Measurements from ENCODE around the gene GDAP1L1. TPM values are rescaled to one million over a fixed set of nuclear protein-coding genes. Genes with fewer than 3 reads are reported as not detected.
"Not testable (repeated sequence)": the region's sequence is repeated elsewhere in the genome, so short reads cannot be mapped to it uniquely, and the experiment has no call there.

The GDAP1L1 gene
- polyA plus RNA-seq, 2 of the 4 experiments (the other 2 are of a cell fraction) = 0.06 to 0.13 TPM

- no peak for DNase-seq (ENCODE audit: low read depth in 1 of 2, low spot score in 1 of 2)
- Histone ChIP-seq H3K9me3 (peaks cover 3% of the 10 kb centered on the region; the same call in 1 of the 3 replicates), H3K4me2 (no peak overlapping the region), H3K4me3 (no peak overlapping the region), H3K27ac (no peak overlapping the region), H3K4me1 (no peaks in the 10 kb centered on the region)
- 84% methylated on average over 7 of the region's 7 CpGs for WGBS (ENCODE audit: missing lambda C conversion rate)
- CTCF ChIA-PET = interaction anchor here (1.9 kb wide), 1 partner anchor 74 kb away, joined by 8 read pairs; no protein-coding TSS in a partner anchor
- TF ChIP-seq HDAC2 (IDR thresholded peaks at IDR 0.05) (no peak), HES2 (IDR thresholded peaks at IDR 0.05) (no peak), EHF (CRISPR knock-in tag; IDR thresholded peaks at IDR 0.05) (no peak), ZSCAN20 (CRISPR knock-in tag; IDR thresholded peaks at IDR 0.05) (no peak), PBX3 (IDR thresholded peaks at IDR 0.05) (no peak), SREBF2 (IDR thresholded peaks at IDR 0.05) (no peak), RNF2 (IDR thresholded peaks at IDR 0.05; ENCODE audit: borderline replicate concordance, low read depth) (no peak)
- POLR2A ChIA-PET = no interaction called here
- no peak for ATAC-seq
- FAIRE-seq = no peak
These were observed 44.6 kb downstream of the GDAP1L1 start for GRCh38 chr20:44291754-44292153.

GRCh38 chr20:44296011-44296410 lies 48.9 kb downstream of the GDAP1L1 start:
- FAIRE-seq = no peak
- WGBS (ENCODE audit: missing lambda C conversion rate) = 74% methylated on average over 7 of the region's 7 CpGs
- no peak overlapping the region for H3K4me3 ChIP-seq
- H3K9me3 ChIP-seq = no peaks in the 10 kb centered on the region
- no peak for ATAC-seq
- no peak overlapping the region for H3K27ac ChIP-seq
- TF ChIP-seq SMC3 (IDR thresholded peaks at IDR 0.05) = no peak
- TF ChIP-seq NPAS2 (CRISPR knock-in tag; IDR thresholded peaks at IDR 0.05; ENCODE audit: borderline replicate concordance) = no peak
- no peak for TF ChIP-seq HES2 (IDR thresholded peaks at IDR 0.05)
- no peak for TF ChIP-seq USF2 (IDR thresholded peaks at IDR 0.05)
- no peak for TF ChIP-seq GATA3 (IDR thresholded peaks at IDR 0.05; ENCODE audit: borderline replicate concordance)
- TF ChIP-seq TP53 (CRISPR knock-in tag; IDR thresholded peaks at IDR 0.05) = no peak
- TF ChIP-seq EHF (CRISPR knock-in tag; IDR thresholded peaks at IDR 0.05) = no peak
- TF ChIP-seq JUN (IDR thresholded peaks at IDR 0.05) = no peak
- TF ChIP-seq MAX (IDR thresholded peaks at IDR 0.05) = no peak
- TF ChIP-seq RARB (CRISPR knock-in tag; IDR thresholded peaks at IDR 0.05) = no peak
- no peak for TF ChIP-seq ZSCAN20 (CRISPR knock-in tag; IDR thresholded peaks at IDR 0.05)
- TF ChIP-seq ZNF302 (CRISPR knock-in tag; IDR thresholded peaks at IDR 0.05) = no peak
- TF ChIP-seq CHD2 (IDR thresholded peaks at IDR 0.05; ENCODE audit: low read length, partially characterized antibody) = no peak
- TF ChIP-seq FOXS1 (CRISPR knock-in tag; IDR thresholded peaks at IDR 0.05) = no peak
- no peak for TF ChIP-seq RCOR1 (IDR thresholded peaks at IDR 0.05; ENCODE audit: low read depth, low read length)
- no peak for TF ChIP-seq CBX8 (IDR thresholded peaks at IDR 0.05)
- ChIA-PET CTCF (interaction anchor here (1.4 to 2.0 kb wide), 3 partner anchors 15 to 80 kb away, joined by 3 to 7 read pairs (median 5); partner anchors contain the start of gene FITM2), POLR2A (no interaction called here)
- no peak for DNase-seq (ENCODE audit: low read depth in 1 of 2, low spot score in 1 of 2)
- H3K4me1 ChIP-seq = no peaks in the 10 kb centered on the region
- no peak overlapping the region for H3K4me2 ChIP-seq

GRCh38 chr20:44297721-44298120 lies 50.6 kb downstream of the GDAP1L1 start:
- no peak overlapping the region for H3K27ac ChIP-seq
- CTCF ChIA-PET = interaction anchor here (0.6 kb wide), 1 partner anchor 49 kb away, joined by 3 read pairs; no protein-coding TSS in a partner anchor
- no peaks in the 10 kb centered on the region for H3K9me3 ChIP-seq
- no peak overlapping the region for H3K4me3 ChIP-seq
- no peak for FAIRE-seq
- H3K4me2 ChIP-seq = no peak overlapping the region
- no peak for TF ChIP-seq NFE2L2 (conservative IDR thresholded peaks at IDR 0.05; ENCODE audit: low read length)
- no peak for TF ChIP-seq RFX5 (IDR thresholded peaks at IDR 0.05)
- TF ChIP-seq EHMT2 (IDR thresholded peaks at IDR 0.05; ENCODE audit: low read depth) = no peak
- no peak for DNase-seq (ENCODE audit: low read depth in 1 of 2, low spot score in 1 of 2)
- no peak for ATAC-seq
- peaks cover 11% of the 10 kb centered on the region; the same call in 2 of the 3 replicates for H3K4me1 ChIP-seq
- POLR2A ChIA-PET = no interaction called here
- WGBS (ENCODE audit: missing lambda C conversion rate) = 79% methylated on average over 4 of the region's 4 CpGs

GRCh38 chr20:44299011-44299535 lies 52.0 kb downstream of the GDAP1L1 start:
- POLR2A ChIA-PET; H3K4me3 ChIP-seq; FAIRE-seq; H3K27ac ChIP-seq; H3K4me2 ChIP-seq; ATAC-seq; DNase-seq (ENCODE audit: low read depth in 1 of 2, low spot score in 1 of 2); H3K9me3 ChIP-seq: not testable (repeated sequence)
- peaks cover 14% of the 10 kb centered on the region; the same call in 2 of the 3 replicates for H3K4me1 ChIP-seq
- CTCF ChIA-PET = interaction anchor here (1.0 to 4.2 kb wide), 3 partner anchors 12 to 182 kb away, joined by 3 to 42 read pairs (median 4); partner anchors contain the start of gene FITM2
- WGBS (ENCODE audit: missing lambda C conversion rate) = 96% methylated on average over 33 of the region's 42 CpGs
